C4-2B (cell line): ENCODE results near the gene NOC2L.
"Not testable (repeated sequence)": the region's sequence is repeated elsewhere in the genome, so short reads cannot be mapped to it uniquely, and the experiment has no call there.

Source experiments
- H3K27ac ChIP-seq: fragments of 450-650 bp; 2 replicates; pipeline ENCODE4 v1.5.1; 2017
- CTCF ChIP-seq: fragments of 450-650 bp; conservative IDR thresholded peaks from 2 replicates; pipeline ENCODE4 v1.5.1; 2017; ENCODE audit warnings: mild to moderate bottlenecking
- ZFX ChIP-seq: fragments of 450-650 bp; IDR thresholded peaks from 2 replicates; pipeline ENCODE4 v1.6.1; 2017

The NOC2L gene

GRCh38 chr1:951364-951763, 7.7 kb downstream of the NOC2L start:
- TF ChIP-seq ZFX (no peak), CTCF (no peak; the same call in 1 of the 2 replicates)

DNA sequence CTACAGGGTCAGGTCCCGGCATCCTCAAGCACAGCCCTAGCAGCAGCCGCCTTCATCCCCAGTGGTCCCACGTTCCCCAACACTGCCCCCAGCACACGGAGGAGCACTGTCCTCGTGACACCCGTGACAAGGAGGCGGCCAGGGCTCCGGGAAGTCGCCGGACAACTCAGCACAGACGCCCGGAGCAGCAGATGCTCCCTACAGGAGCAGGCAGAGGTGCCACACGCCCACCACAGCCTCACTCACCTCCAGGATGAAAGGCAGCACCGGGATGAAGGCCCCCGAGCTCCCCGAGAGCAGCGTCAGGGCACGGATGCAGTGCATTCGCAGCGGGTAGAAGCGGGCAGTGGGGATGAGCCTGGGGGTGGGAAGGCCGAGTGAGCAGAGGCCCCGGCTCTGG, 8.2 kb downstream of the NOC2L start:
- no peak overlapping the region for H3K27ac ChIP-seq
- TF ChIP-seq CTCF (no peak), ZFX (no peak)

More at GRCh38 chr1:951364-951763, 7.7 kb downstream of the NOC2L start:
- no peak overlapping the region for H3K27ac ChIP-seq

- H3K27ac ChIP-seq = no peak overlapping the region
- TF ChIP-seq CTCF (no peak), ZFX (no peak)
Observed at GRCh38 chr1:950268-950667, 8.8 kb downstream of the NOC2L start.

DNA sequence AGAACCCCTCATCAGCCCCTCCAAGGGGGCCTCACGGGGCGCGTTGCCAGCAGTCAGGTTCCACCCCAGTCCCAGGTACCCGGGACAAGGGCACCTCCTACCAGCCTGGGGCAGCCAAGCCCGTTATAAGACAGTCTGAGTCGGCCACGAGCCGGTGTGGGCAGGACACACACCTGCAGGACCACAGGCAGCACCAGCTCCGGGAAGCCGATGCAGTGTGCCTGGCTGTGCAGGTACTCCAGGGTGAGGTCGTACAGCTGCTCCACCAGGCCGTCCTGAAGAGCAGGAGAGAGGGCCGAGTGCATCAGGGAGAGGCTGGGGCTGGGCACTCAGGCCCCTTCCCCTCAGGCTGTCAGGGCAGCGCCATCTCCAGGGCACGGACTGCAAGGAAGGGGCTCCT, 11.1 kb downstream of the NOC2L start:
- TF ChIP-seq CTCF (no peak), ZFX (no peak)
- no peak overlapping the region for H3K27ac ChIP-seq

GRCh38 chr1:946811-947210, 12.2 kb downstream of the NOC2L start:
- H3K27ac ChIP-seq = not testable (repeated sequence)

GRCh38 chr1:945688-946556, 13.1 kb downstream of the NOC2L start:
- TF ChIP-seq ZFX (no peak), CTCF (no peak)
- H3K27ac ChIP-seq = no peak overlapping the region

DNA sequence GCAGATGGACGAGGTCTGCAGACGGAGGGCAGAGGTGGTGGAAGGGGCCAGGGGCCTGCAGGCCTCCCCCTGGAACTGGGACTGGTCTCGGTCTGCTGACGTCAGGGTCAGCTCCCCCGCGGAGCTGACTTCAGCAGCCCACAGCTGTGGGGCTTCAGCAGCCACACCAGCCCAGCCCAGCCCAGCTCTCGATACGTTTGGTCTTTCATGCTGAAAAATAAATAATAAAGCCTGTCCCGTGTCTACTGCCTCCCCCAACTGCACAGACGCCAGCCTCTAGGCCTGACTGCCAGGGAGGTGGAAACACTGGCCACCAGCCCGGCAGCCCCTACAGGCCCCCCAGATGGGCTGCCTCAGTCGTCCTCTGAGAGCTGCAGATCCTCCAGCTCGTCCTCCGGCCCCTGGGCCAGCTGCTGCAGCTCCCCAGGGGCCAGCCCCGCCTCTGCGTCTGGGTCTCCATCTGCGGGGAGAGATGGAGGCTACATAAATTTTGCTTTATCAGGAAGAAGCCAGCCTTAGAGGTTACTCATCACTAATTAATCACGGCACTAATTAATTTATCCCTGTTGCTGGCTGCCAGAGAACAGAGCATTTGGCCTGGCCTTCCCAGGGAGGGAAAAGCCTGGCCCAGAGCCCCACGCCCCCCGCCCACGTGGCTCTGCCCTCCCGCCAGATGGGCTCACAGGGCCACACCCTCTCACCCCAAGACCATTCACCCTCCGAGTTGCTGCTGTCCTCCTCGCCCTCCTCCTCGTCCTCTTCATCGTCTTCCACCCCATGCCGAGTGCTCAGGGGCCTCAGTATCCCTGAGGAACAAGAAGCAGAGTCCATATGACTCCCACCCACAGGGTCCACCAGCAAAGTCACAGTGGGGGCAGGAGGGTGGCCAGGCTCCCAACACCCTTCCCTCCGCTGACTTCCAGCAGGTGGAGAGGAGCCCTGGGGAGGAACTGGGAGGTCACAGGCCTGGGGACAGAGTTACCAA, 14.4 kb downstream of the NOC2L start:
- H3K27ac ChIP-seq = no peak overlapping the region
- no peak for TF ChIP-seq CTCF
- TF ChIP-seq ZFX = no peak
